CD4-positive, alpha-beta T cell (primary cell): ENCODE measurements around the gene UNC93A. TPM values are rescaled to one million over a fixed set of nuclear protein-coding genes. Genes with fewer than 3 reads are reported as not detected.

Experiments
- ATAC-seq: fragments of 200-7000 bp; cut with Tn5 transposase; one replicate; pipeline ENCODE4 v1.10.0; 2022; ENCODE audit warnings: mild to moderate bottlenecking; ENCODE audit not compliant: poor library complexity
- CTCF ChIA-PET: fragments of 350-600 bp; sonication (Branson Sonifier 250); formaldehyde crosslinking; loops from one replicate; lab custom pipeline; 2021; ENCODE audit warnings: antibody characterized with exemption, inconsistent platforms; lab: Charles Lee
- POLR2A ChIA-PET: fragments of 350-600 bp; sonication (Branson Sonifier 250); formaldehyde crosslinking; loops from one replicate; lab custom pipeline; 2021; ENCODE audit warnings: antibody characterized with exemption, inconsistent platforms; lab: Charles Lee
- DNase-seq, 14 experiments: peaks; one replicate each; pipeline ENCODE4 v3.0.0-alpha.2; 2013 to 2020; ENCODE audit warnings: mixed read lengths in 2 of 14
- H3K27ac ChIP-seq, 2 donors: one replicate each; pipeline versions ENCODE4 v1.5.1 to v1.7.0; 2013; ENCODE audit warnings: low read length in 2 of 2, low read depth in 1 of 2, mild to moderate bottlenecking in 1 of 2
- H3K27me3 ChIP-seq, 2 experiments: 1 replicate in 1 of 2; 2 replicates in 1 of 2; pipeline versions ENCODE4 v1.6.1 to v1.7.0; 2013; ENCODE audit warnings: low read length in 2 of 2, control low read depth in 1 of 2, mild to moderate bottlenecking in 1 of 2, moderate library complexity in 1 of 2; ENCODE audit not compliant: insufficient read depth in 2 of 2, control insufficient read depth in 1 of 2
- H3K36me3 ChIP-seq: one replicate; pipeline ENCODE4 v1.6.1; 2013; ENCODE audit warnings: low read length, control low read depth; ENCODE audit not compliant: insufficient read depth
- H3K4me1 ChIP-seq: one replicate; pipeline ENCODE4 v1.6.1; 2013; ENCODE audit warnings: low read length, control low read depth; ENCODE audit not compliant: insufficient read depth
- H3K4me3 ChIP-seq: one replicate; pipeline ENCODE4 v1.5.1; 2013; ENCODE audit warnings: mild to moderate bottlenecking, low read length, moderate library complexity
- H3K9me3 ChIP-seq, 2 experiments: 1 replicate in 1 of 2; 2 replicates in 1 of 2; pipeline versions ENCODE4 v1.6.1 to v1.7.0; 2013; ENCODE audit warnings: low read length in 2 of 2, mild to moderate bottlenecking in 2 of 2, control low read depth in 1 of 2, moderate library complexity in 1 of 2; ENCODE audit not compliant: control insufficient read depth in 1 of 2, insufficient read depth in 1 of 2
- H3K27ac Mint-ChIP-seq: one replicate; pipeline ENCODE4 v1.8.0; 2020; ENCODE audit warnings: mixed read lengths
- H3K27me3 Mint-ChIP-seq: one replicate; pipeline ENCODE4 v1.8.0; 2021; ENCODE audit warnings: mixed read lengths
- H3K36me3 Mint-ChIP-seq: one replicate; pipeline ENCODE4 v1.8.0; 2021; ENCODE audit warnings: low read depth, mixed read lengths
- H3K4me1 Mint-ChIP-seq: one replicate; pipeline ENCODE4 v1.8.0; 2021; ENCODE audit warnings: low read depth, mixed read lengths
- H3K4me3 Mint-ChIP-seq: one replicate; pipeline ENCODE4 v1.8.0; 2020; ENCODE audit warnings: mild to moderate bottlenecking, mixed read lengths
- H3K9me3 Mint-ChIP-seq: one replicate; pipeline ENCODE4 v1.8.0; 2020; ENCODE audit warnings: mixed read lengths
- CTCF ChIP-seq: fragments of 200-600 bp; IDR thresholded peaks from one replicate; pipeline ENCODE4 v1.8.0; 2022; ENCODE audit warnings: antibody characterized with exemption, mild to moderate bottlenecking
- intact Hi-C, 2 experiments: fragments of 100-400 bp; cut with DNase I in 1 of 2; cut with micrococcal nuclease in 1 of 2; formaldehyde crosslinking; loops; one replicate each; pipeline versions ENCODE4 v1.15.1 to v1.9.0; 2023 to 2025; cut with DNase I, micrococcal nuclease
- total RNA-seq, 174 experiments: library from RNA in 2 of 174; stranded (reverse) in 2 of 174; gene quantifications; one replicate each; pipeline ENCODE4 v1.2.3 and lab custom pipeline; 2021 to 2026

The UNC93A gene
- total RNA-seq, 2 experiments from 2014 or later, result not detected

- intact Hi-C loops, result no loop called here
- Mint-ChIP-seq H3K36me3 (no peaks in the 10 kb centered on the region), H3K4me1 (no peaks in the 10 kb centered on the region), H3K27me3 (peaks cover 13% of the 10 kb centered on the region), H3K27ac (no peak overlapping the region), H3K4me3 (no peak overlapping the region), H3K9me3 (no peaks in the 10 kb centered on the region)
- Histone ChIP-seq H3K4me1 (no peaks in the 10 kb centered on the region), H3K27ac (no peak overlapping the region), H3K36me3 (no peaks in the 10 kb centered on the region), H3K4me3 (no peak overlapping the region), H3K9me3 (no peaks in the 10 kb centered on the region), H3K27me3 (peaks cover 0 to 3% of the 10 kb centered on the region in 2 experiments)
- ATAC-seq (no peak), DNase-seq (no peak)
- POLR2A ChIA-PET, result no interaction called here
- TF ChIP-seq CTCF, result no peak
- CTCF ChIA-PET, result no interaction called here
These were observed 18.3 kb upstream of the UNC93A start for GRCh38 chr6:167272696-167273379.

GRCh38 chr6:167274270-167274669 is 16.8 kb upstream of the UNC93A start:
- H3K27ac ChIP-seq, result no peak overlapping the region
- H3K4me3 ChIP-seq, result no peak overlapping the region
- no peak overlapping the region for H3K27ac Mint-ChIP-seq
- no peaks in the 10 kb centered on the region for H3K36me3 Mint-ChIP-seq
- TF ChIP-seq CTCF, result no peak
- no peaks in the 10 kb centered on the region for H3K4me1 ChIP-seq
- ATAC-seq (no peak), DNase-seq (no peak)
- H3K9me3 ChIP-seq, result no peaks in the 10 kb centered on the region
- ChIA-PET CTCF (no interaction called here), POLR2A (no interaction called here)
- peaks cover 0 to 3% of the 10 kb centered on the region in 2 experiments for H3K27me3 ChIP-seq
- intact Hi-C loops, result no loop called here
- H3K4me3 Mint-ChIP-seq, result no peak overlapping the region
- peaks cover 14% of the 10 kb centered on the region for H3K27me3 Mint-ChIP-seq
- no peaks in the 10 kb centered on the region for H3K4me1 Mint-ChIP-seq
- no peaks in the 10 kb centered on the region for H3K9me3 Mint-ChIP-seq
- no peaks in the 10 kb centered on the region for H3K36me3 ChIP-seq

GRCh38 chr6:167275001-167275400 is 16.1 kb upstream of the UNC93A start:
- CTCF ChIA-PET, result no interaction called here
- H3K27me3 ChIP-seq, result peaks cover 0 to 3% of the 10 kb centered on the region in 2 experiments

More at GRCh38 chr6:167275001-167275400, 16.1 kb upstream of the UNC93A start:
- Mint-ChIP-seq H3K36me3 (no peaks in the 10 kb centered on the region), H3K4me3 (no peak overlapping the region), H3K4me1 (no peaks in the 10 kb centered on the region), H3K27ac (no peak overlapping the region), H3K27me3 (peaks cover 14% of the 10 kb centered on the region), H3K9me3 (no peaks in the 10 kb centered on the region)
- DNase-seq, result no peak
- no peak overlapping the region for H3K27ac ChIP-seq
- no peaks in the 10 kb centered on the region for H3K36me3 ChIP-seq
- TF ChIP-seq CTCF, result no peak
- intact Hi-C loops, result no loop called here
- POLR2A ChIA-PET, result no interaction called here
- no peaks in the 10 kb centered on the region for H3K9me3 ChIP-seq
- ATAC-seq, result no peak
- no peaks in the 10 kb centered on the region for H3K4me1 ChIP-seq
- H3K4me3 ChIP-seq, result no peak overlapping the region
